A549 (cell line): ENCODE measurements around the gene PALLD. TPM values are rescaled to one million over a fixed set of nuclear protein-coding genes. Genes with fewer than 3 reads are reported as not detected.

Source experiments
- ATAC-seq, 2 experiments: fragments of 200-7000 bp in 1 of 2; fragments of >200 bp in 1 of 2; cut with Nextera tagmentation in 1 of 2; cut with Tn5 transposase in 1 of 2; 3 replicates each; pipeline versions ENCODE4 v1.8.0 to v1.9.1; 2018 to 2020; ENCODE audit warnings: mild to moderate bottlenecking in 1 of 2, moderate library complexity in 1 of 2
- CTCF ChIA-PET: fragments of 300-600 bp; sonication (Branson Sonifier 250); formaldehyde crosslinking; extraction: SDS; loops from one replicate; lab custom pipeline; 2021; ENCODE audit warnings: antibody characterized with exemption, inconsistent platforms; lab: Yijun Ruan, JAX
- POLR2A ChIA-PET: fragments of 350-600 bp; formaldehyde crosslinking; extraction: SDS; loops from one replicate; lab custom pipeline; 2021; ENCODE audit warnings: antibody characterized with exemption, inconsistent platforms; lab: Yijun Ruan, JAX
- DNase-seq, 2 experiments: peaks; one replicate each; pipeline versions ENCODE4 v3.0.0 to v3.0.0-alpha.2; 2011 to 2016; ENCODE audit warnings: low read depth in 1 of 2, low spot score in 1 of 2
- FAIRE-seq: peaks from 2 replicates; lab custom pipeline; 2011; peaks lifted over from hg19 to GRCh38; lab: Jason Lieb, UNC
- H3K27ac ChIP-seq, 2 experiments: fragments of >200 bp; sonication (Bioruptor Twin); formaldehyde crosslinking; 3 replicates each; pipeline ENCODE4 v1.5.1; 2016 to 2017
- H3K4me1 ChIP-seq: fragments of >200 bp; sonication (Bioruptor Twin); formaldehyde crosslinking; 3 replicates; pipeline ENCODE4 v1.6.1; 2016
- H3K4me2 ChIP-seq: fragments of >200 bp; sonication (Bioruptor Twin); formaldehyde crosslinking; 3 replicates; pipeline ENCODE4 v1.6.1; 2016
- H3K4me3 ChIP-seq: fragments of >200 bp; sonication (Bioruptor Twin); formaldehyde crosslinking; 3 replicates; pipeline ENCODE4 v1.5.1; 2016
- H3K9me3 ChIP-seq: fragments of >200 bp; sonication (Bioruptor Twin); formaldehyde crosslinking; 3 replicates; pipeline ENCODE4 v1.6.1; 2016
- BHLHE40 ChIP-seq: IDR thresholded peaks from 2 replicates; pipeline ENCODE4 v1.6.1; 2012; ENCODE audit warnings: low read depth, low read length, inconsistent platforms
- CBX2 ChIP-seq: fragments of 200-600 bp; sonication (generic); IDR thresholded peaks from 2 replicates; pipeline ENCODE4 v1.6.1; 2016; ENCODE audit warnings: low read depth, mild to moderate bottlenecking, borderline replicate concordance
- CEBPB ChIP-seq, 2 experiments: fragments of >200 bp in 1 of 2; sonication (Bioruptor Twin) in 1 of 2; formaldehyde crosslinking in 1 of 2; IDR thresholded peaks; 2 replicates each; pipeline ENCODE4 v1.6.1; 2012 to 2016
- CHD2 ChIP-seq: fragments of 150-350 bp; IDR thresholded peaks from 2 replicates; pipeline ENCODE4 v1.6.1; 2014; ENCODE audit warnings: low read length; ENCODE audit not compliant: partially characterized antibody
- EHF ChIP-seq: fragments of 250-450 bp; sonication (Bioruptor Pico); IDR thresholded peaks from 2 replicates; pipeline ENCODE4 v1.5.0; 2020; ENCODE audit warnings: mild to moderate bottlenecking
- ELK1 ChIP-seq: fragments of 150-350 bp; IDR thresholded peaks from 2 replicates; pipeline ENCODE4 v1.6.1; 2014; ENCODE audit warnings: low read depth, mild to moderate bottlenecking, low read length
- EP300 ChIP-seq, 2 experiments: fragments of >200 bp; sonication (Bioruptor Twin); formaldehyde crosslinking; IDR thresholded peaks; 2 replicates in 1 of 2; 3 replicates in 1 of 2; pipeline ENCODE4 v1.6.1; 2016 to 2017
- FOSB ChIP-seq: fragments of 250-450 bp; sonication (Bioruptor Pico); IDR thresholded peaks from 2 replicates; pipeline ENCODE4 v1.5.0; 2020; ENCODE audit warnings: mild to moderate bottlenecking, moderate library complexity
- FOSL2 ChIP-seq, 2 experiments: fragments of 450-650 bp in 1 of 2; fragments of >200 bp in 1 of 2; sonication (Bioruptor Twin) in 1 of 2; formaldehyde crosslinking; IDR thresholded peaks; 2 replicates each; pipeline versions ENCODE4 v1.5.0 to v1.6.1; 2016 to 2020; ENCODE audit warnings: mild to moderate bottlenecking in 1 of 2, moderate library complexity in 1 of 2
- FOXS1 ChIP-seq: fragments of 250-450 bp; sonication (Bioruptor Pico); IDR thresholded peaks from 2 replicates; pipeline ENCODE4 v1.5.0; 2020; ENCODE audit warnings: mild to moderate bottlenecking, moderate library complexity
- HDAC2 ChIP-seq: fragments of 200-600 bp; sonication (generic); IDR thresholded peaks from 2 replicates; pipeline ENCODE4 v1.6.1; 2016
- HES2 ChIP-seq: fragments of >200 bp; sonication (Bioruptor Twin); formaldehyde crosslinking; IDR thresholded peaks from 2 replicates; pipeline ENCODE4 v1.6.1; 2016
- HMGXB4 ChIP-seq: fragments of 250-450 bp; sonication (Bioruptor Pico); IDR thresholded peaks from 2 replicates; pipeline ENCODE4 v1.5.0; 2021; ENCODE audit warnings: mild to moderate bottlenecking, moderate library complexity, borderline replicate concordance
- HOXB13 ChIP-seq: fragments of 250-450 bp; sonication (Bioruptor Pico); IDR thresholded peaks from 2 replicates; pipeline ENCODE4 v1.5.0; 2020; ENCODE audit warnings: low read depth, mild to moderate bottlenecking, moderate library complexity
- HOXB5 ChIP-seq: fragments of 250-450 bp; sonication (Bioruptor Pico); IDR thresholded peaks from 2 replicates; pipeline ENCODE4 v1.5.0; 2020; ENCODE audit warnings: mild to moderate bottlenecking, moderate library complexity
- JUN ChIP-seq, 2 experiments: fragments of >200 bp; sonication (Bioruptor Twin); formaldehyde crosslinking; IDR thresholded peaks; 2 replicates in 1 of 2; 3 replicates in 1 of 2; pipeline ENCODE4 v1.6.1; 2016 to 2017
- JUNB ChIP-seq: fragments of >200 bp; sonication (Bioruptor Twin); formaldehyde crosslinking; IDR thresholded peaks from 2 replicates; pipeline ENCODE4 v1.6.1; 2016
- MAFK ChIP-seq: fragments of 450-650 bp; IDR thresholded peaks from 2 replicates; pipeline ENCODE4 v1.6.1; 2014; ENCODE audit not compliant: partially characterized antibody
- NFE2L2 ChIP-seq: fragments of 150-350 bp; conservative IDR thresholded peaks from 2 replicates; pipeline ENCODE4 v1.6.1; 2014; ENCODE audit warnings: low read length
- NPAS2 ChIP-seq: fragments of 250-450 bp; sonication (Bioruptor Pico); IDR thresholded peaks from 2 replicates; pipeline ENCODE4 v1.8.0; 2022; ENCODE audit warnings: mild to moderate bottlenecking, moderate library complexity, borderline replicate concordance
- PHF8 ChIP-seq: fragments of 200-600 bp; sonication (generic); IDR thresholded peaks from 2 replicates; pipeline ENCODE4 v1.6.1; 2016; ENCODE audit warnings: low read depth, mild to moderate bottlenecking, antibody characterized with exemption, moderate library complexity, borderline replicate concordance
- POLR2A ChIP-seq: IDR thresholded peaks from 2 replicates; pipeline ENCODE4 v1.6.1; 2012; ENCODE audit warnings: mild to moderate bottlenecking, low read length
- RAD21 ChIP-seq, 2 experiments: fragments of >200 bp in 1 of 2; sonication (Bioruptor Twin) in 1 of 2; formaldehyde crosslinking in 1 of 2; IDR thresholded peaks in 1 of 2; conservative IDR thresholded peaks in 1 of 2; 2 replicates in 1 of 2; 3 replicates in 1 of 2; pipeline ENCODE4 v1.6.1; 2012 to 2018; ENCODE audit warnings: inconsistent platforms in 1 of 2
- RARB ChIP-seq: fragments of 250-450 bp; sonication (Bioruptor Pico); IDR thresholded peaks from 2 replicates; pipeline ENCODE4 v1.8.0; 2021; ENCODE audit warnings: mild to moderate bottlenecking, moderate library complexity
- RNF2 ChIP-seq: fragments of 200-600 bp; sonication (generic); IDR thresholded peaks from 2 replicates; pipeline ENCODE4 v1.6.1; 2016; ENCODE audit warnings: low read depth, mild to moderate bottlenecking, antibody characterized with exemption, moderate library complexity, borderline replicate concordance
- USF2 ChIP-seq: fragments of 450-650 bp; IDR thresholded peaks from 2 replicates; pipeline ENCODE4 v1.6.1; 2014; ENCODE audit warnings: antibody characterized with exemption
- ZC3H11A ChIP-seq: fragments of 450-650 bp; IDR thresholded peaks from 2 replicates; pipeline ENCODE4 v1.6.1; 2014; ENCODE audit warnings: antibody characterized with exemption, mild to moderate bottlenecking
- ZNF302 ChIP-seq: fragments of 250-450 bp; sonication (Bioruptor Pico); IDR thresholded peaks from 2 replicates; pipeline ENCODE4 v1.9.0; 2021; ENCODE audit warnings: inconsistent platforms, mild to moderate bottlenecking, moderate library complexity
- WGBS: methylation state at CpG from one replicate; pipeline ENCODE4 v1.1.6; 2017; ENCODE audit errors: missing lambda C conversion rate; 5-methylcytosine and 5-hydroxymethylcytosine counted together
- polyA plus RNA-seq, 4 experiments: library from polyadenylated mRNA; depleted of rRNA in 3 of 4; stranded (reverse); fragments of >200 nt; fragmentation: RNase III in 1 of 4; extraction: RNeasy Plus Mini Kit Qiagen cat#74134 plus additional on column Dnase treatment in 1 of 4; gene quantifications; 2 replicates in 3 of 4; 3 replicates in 1 of 4; pipeline ENCODE4 v1.2.3, GENCODE V29; 2011 to 2017

PALLD gene
- polyA plus RNA-seq, 2 of the 4 experiments (the other 2 are of a cell fraction): 88.8 to 113 TPM

- TF ChIP-seq HOXB13 (CRISPR knock-in tag): no peak
- no peak for TF ChIP-seq JUNB
- no peak for TF ChIP-seq MAFK
- no peak for TF ChIP-seq PHF8
These were observed 10.4 kb downstream of the PALLD start (continued) for GRCh38 chr4:168507178-168507815.

- no peak for DNase-seq
These were observed 11.8 kb downstream of the PALLD start for GRCh38 chr4:168508683-168509082.

GRCh38 chr4:168509786-168510185 is 12.9 kb downstream of the PALLD start:
- 77% methylated on average over 4 of the region's 4 CpGs for WGBS
- POLR2A ChIA-PET: no interaction called here
- Histone ChIP-seq H3K4me3 (no peak overlapping the region), H3K9me3 (no peaks in the 10 kb centered on the region), H3K27ac (peak overlapping the region; percentile 15 to 60; a peak in 3 of 6 replicates), H3K4me1 (peaks cover 13% of the 10 kb centered on the region; the same call in 2 of the 3 replicates), H3K4me2 (peak overlapping the region; percentile 36; the same call in 1 of the 3 replicates)
- ATAC-seq (no peak; a peak in 2 of 6 replicates), FAIRE-seq (no peak), DNase-seq (no peak)
- no peak for TF ChIP-seq ZNF302 (CRISPR knock-in tag)
- no peak for TF ChIP-seq JUNB
- no peak for TF ChIP-seq POLR2A
- no peak for TF ChIP-seq MAFK
- no peak for TF ChIP-seq FOSL2 (IDR thresholded peaks at IDR 0.05)
- TF ChIP-seq FOSL2 (CRISPR knock-in tag; IDR thresholded peaks at IDR 0.05): peak; percentile 42; the same call in 1 of the 2 replicates
- TF ChIP-seq RAD21 (conservative IDR thresholded peaks at IDR 0.05 in 1 of 2, IDR thresholded peaks at IDR 0.05 in 1 of 2): no peak
- no peak for TF ChIP-seq PHF8
- peak in 1 of 2 experiments; percentile 56; a peak in 2 of 4 replicates for TF ChIP-seq CEBPB (IDR thresholded peaks at IDR 0.05)
- no peak for TF ChIP-seq HDAC2
- TF ChIP-seq NFE2L2: no peak
- TF ChIP-seq FOXS1 (CRISPR knock-in tag): no peak
- no peak for TF ChIP-seq USF2
- TF ChIP-seq EHF (CRISPR knock-in tag): no peak
- no peak for TF ChIP-seq HMGXB4 (CRISPR knock-in tag)
- TF ChIP-seq NPAS2: no peak
- CTCF ChIA-PET: no interaction called here

More at GRCh38 chr4:168508683-168509082, 11.8 kb downstream of the PALLD start:
- ATAC-seq: no peak
- no peaks in the 10 kb centered on the region for H3K9me3 ChIP-seq
- peaks cover 10% of the 10 kb centered on the region; the same call in 2 of the 3 replicates for H3K4me1 ChIP-seq
- H3K27ac ChIP-seq: no peak overlapping the region
- WGBS: 74% methylated on average over 3 of the region's 3 CpGs
- FAIRE-seq: no peak
- CTCF ChIA-PET: interaction anchor here (0.7 to 1.4 kb wide), 2 partner anchors 80 to 325 kb away, joined by 3 to 5 read pairs; no protein-coding TSS in a partner anchor
- no peak overlapping the region for H3K4me2 ChIP-seq
- no peak overlapping the region for H3K4me3 ChIP-seq
- no peak for TF ChIP-seq BHLHE40
- no peak for TF ChIP-seq RARB (CRISPR knock-in tag)
- TF ChIP-seq HES2: no peak
- no peak for TF ChIP-seq EHF (CRISPR knock-in tag)
- TF ChIP-seq EP300 (IDR thresholded peaks at IDR 0.05): no peak
- no peak for TF ChIP-seq RNF2
- no peak for TF ChIP-seq JUN (IDR thresholded peaks at IDR 0.05)
- TF ChIP-seq JUNB: no peak
- no peak for TF ChIP-seq HOXB13 (CRISPR knock-in tag)
- TF ChIP-seq HOXB5 (CRISPR knock-in tag): no peak
- TF ChIP-seq USF2: no peak
- no peak for TF ChIP-seq CBX2
- TF ChIP-seq RAD21 (conservative IDR thresholded peaks at IDR 0.05 in 1 of 2, IDR thresholded peaks at IDR 0.05 in 1 of 2): no peak
- no peak for TF ChIP-seq CHD2
- TF ChIP-seq FOSB (CRISPR knock-in tag): no peak
- no peak for TF ChIP-seq ZC3H11A
- TF ChIP-seq ELK1: no peak
- TF ChIP-seq, all 56 proteins: peak for 0
- POLR2A ChIA-PET: no interaction called here
